SIG-M5 treated with dmso at 0.1 percent for 504 hours (cell line): ENCODE measurements around the gene GIMAP6.
"Not testable (repeated sequence)": the region's sequence is repeated elsewhere in the genome, so short reads cannot be mapped to it uniquely, and the experiment has no call there.

Source experiments
- DNase-seq: peaks from one replicate; lab custom pipeline; 2025; ENCODE audit not compliant: unreplicated experiment; lab: John Stamatoyannopoulos, UW

The GIMAP6 gene

DNA sequence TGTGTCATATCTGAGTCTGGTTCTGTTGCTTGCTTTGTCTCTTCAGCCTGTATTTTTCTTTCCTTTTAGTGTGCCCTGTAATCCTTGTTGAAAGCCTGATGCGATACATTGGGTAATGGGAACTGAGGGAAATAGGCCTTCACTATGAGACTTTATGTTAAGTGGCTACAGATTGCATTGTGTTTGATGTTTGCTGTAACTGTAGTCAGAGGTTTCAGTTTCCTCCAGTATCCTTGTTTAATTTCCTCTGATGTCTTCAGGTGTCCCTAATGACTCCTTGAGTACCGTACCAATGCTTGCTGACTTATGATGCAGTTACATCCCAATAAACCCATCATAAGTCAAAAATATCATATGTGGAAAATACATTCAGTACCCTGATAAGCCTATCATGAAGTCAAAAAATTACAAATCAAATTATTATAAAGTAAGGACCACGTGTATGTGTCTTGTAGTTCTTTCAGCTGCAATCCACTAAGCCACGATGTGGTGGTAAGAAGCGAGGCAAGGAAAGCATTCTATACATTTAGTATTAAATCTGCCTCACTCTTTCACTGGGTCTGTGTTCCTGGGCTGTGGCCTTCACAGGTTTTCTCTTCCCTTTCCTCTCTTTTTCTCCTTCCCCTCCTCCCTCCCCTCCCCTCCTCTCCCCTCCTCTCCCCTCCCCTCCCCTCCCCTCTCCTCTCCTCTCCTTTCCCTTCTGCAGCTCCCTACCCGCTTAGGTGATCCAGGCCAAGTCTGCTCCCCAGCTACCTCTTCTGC, 13.3 kb upstream of the GIMAP6 start:
- DNase-seq = no peak

DNA sequence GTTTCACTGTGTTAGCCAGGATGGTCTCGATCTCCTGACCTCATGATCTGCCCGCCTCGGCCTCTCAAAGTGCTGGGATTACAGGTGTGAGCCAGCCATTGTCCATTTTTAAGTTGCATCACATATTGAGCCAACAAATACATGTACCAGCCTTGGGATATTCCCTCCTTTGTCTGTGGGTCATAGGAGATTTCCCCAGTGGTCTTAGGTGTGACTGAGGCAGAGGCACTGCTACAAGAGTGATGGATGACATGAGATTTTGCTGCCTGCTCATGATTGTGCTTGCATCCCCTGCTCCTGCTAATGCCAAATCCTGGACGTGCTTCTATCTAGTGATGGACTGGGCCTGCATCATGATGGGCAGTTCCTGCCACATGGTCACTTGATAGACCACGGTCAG, 10.7 kb upstream of the GIMAP6 start:
- DNase-seq = no peak

GRCh38 chr7:150641854-150642253, 9.7 kb upstream of the GIMAP6 start:
- no peak for DNase-seq

GRCh38 chr7:150633926-150634325, 1.7 kb upstream of the GIMAP6 start:
- no peak for DNase-seq

GRCh38 chr7:150631084-150631826, 930 bp downstream of the GIMAP6 start:
- no peak for DNase-seq

DNA sequence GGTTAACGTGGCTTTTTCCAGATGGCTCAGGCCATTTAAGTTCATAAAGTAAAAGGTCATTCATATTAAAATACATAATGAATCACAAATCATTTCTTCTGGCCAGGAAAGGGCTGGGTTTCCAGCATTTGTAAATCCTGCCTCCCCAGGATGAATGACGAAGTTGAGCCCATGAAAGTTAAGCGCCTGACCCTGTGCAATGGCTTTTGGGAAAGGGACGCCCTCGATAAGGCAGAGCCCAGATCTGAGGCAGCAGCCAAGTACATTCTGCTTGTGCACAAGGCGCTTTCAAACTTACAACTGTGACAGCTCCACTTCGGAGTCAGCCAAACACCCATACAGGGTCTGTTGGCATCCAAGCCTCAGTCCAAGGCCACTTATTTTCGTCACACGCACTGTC, 2.8 kb downstream of the GIMAP6 start:
- DNase-seq = no peak

DNA sequence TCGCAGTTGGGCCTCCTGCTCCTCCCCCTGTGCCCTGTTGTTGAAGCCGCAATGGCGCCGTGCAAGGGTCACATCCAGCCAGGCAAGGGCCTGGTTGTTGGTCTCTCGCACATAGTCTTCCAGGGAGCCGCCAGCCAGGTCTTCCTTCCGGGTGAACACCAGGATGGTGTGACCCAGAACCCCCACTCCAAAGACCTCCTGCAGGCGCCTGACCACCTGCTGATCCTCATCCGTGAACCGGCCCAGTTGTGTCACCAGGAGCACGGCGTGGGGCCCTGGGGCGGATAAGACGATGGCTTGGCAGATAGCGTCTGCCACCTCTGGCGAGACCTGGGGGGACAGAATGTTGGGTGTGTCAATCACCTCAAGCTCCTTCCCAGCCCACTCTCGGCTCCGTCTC, 4.2 kb downstream of the GIMAP6 start:
- DNase-seq = no peak

GRCh38 chr7:150626696-150627095, 5.5 kb downstream of the GIMAP6 start:
- DNase-seq = no peak

- no peak for DNase-seq
Measured at GRCh38 chr7:150621376-150621775, 10.8 kb downstream of the GIMAP6 start.

DNA sequence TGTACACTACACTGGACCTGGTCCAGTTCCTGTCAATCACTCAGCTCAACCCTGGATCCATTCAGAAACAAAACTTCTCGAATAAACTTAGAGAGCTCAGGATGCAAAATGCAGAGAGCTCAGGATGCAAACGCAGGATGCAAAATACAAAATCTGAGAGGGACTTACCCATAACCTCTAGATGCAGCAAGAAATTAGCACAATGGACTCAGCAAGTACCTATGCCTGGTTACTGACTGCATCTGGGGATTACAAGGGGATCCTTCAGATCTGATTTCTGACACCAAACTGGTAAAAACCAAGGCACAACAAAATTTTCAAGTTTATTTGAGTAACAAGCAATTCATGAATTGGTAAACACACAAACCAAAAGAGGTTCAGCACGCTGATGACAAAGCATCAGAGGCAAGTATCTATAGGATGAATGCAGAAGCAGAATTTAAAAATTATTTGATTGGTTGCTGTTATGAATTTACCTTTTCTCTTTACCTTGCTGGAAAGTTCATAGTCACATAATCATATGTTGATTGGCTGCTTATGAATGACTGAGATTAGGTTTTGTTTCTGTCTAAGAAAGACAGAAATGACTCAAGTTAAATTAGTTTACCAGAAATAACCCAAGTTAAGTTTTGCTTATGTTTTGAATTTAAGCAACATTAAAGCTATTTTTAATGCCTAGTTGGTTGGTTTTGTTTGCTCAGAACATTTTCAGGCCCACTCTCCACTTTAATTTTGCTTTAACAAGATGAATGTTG, 11.4 kb downstream of the GIMAP6 start:
- DNase-seq = no peak

DNA sequence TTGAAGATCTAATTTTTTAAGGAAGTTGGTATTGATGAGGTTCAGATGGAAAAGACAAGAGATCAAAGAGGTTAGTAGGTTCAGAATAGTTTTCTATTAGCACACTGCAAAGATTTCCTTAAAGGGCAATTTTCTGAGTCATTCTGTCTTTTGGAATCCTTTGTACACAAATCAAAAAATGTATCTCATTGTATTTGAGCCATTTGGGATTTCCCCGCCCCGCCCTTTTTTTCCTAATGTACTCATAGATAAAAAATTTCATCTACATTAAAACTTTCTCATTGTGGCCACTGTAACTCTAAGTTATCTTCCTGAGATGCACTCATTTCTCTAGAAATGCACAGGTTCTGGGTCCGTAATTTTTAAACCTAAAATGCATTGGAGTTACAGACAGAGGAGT, 12.1 kb downstream of the GIMAP6 start:
- no peak for DNase-seq

- not testable (repeated sequence) for DNase-seq
Measured at GRCh38 chr7:150615221-150615755, 16.9 kb downstream of the GIMAP6 start.

GRCh38 chr7:150614426-150614825, 17.8 kb downstream of the GIMAP6 start:
- not testable (repeated sequence) for DNase-seq

DNA sequence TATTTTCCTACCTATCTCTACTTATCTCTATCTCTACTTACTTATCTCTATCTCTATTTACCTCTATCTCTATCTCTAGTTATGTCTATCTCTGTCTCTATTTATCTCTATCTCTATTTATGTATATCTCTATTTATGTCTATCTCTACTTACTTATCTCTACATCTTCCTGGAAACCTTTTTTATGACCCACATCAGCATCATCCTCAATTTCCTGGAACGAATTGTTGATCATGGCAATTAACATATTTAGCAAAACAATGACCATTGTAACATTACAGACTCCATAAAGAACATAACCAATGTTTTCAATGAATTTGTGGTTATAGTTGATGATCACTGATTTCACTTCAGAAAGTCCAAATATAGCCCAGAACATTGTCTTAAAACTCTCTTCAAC, 18.3 kb downstream of the GIMAP6 start:
- DNase-seq = no peak

DNA sequence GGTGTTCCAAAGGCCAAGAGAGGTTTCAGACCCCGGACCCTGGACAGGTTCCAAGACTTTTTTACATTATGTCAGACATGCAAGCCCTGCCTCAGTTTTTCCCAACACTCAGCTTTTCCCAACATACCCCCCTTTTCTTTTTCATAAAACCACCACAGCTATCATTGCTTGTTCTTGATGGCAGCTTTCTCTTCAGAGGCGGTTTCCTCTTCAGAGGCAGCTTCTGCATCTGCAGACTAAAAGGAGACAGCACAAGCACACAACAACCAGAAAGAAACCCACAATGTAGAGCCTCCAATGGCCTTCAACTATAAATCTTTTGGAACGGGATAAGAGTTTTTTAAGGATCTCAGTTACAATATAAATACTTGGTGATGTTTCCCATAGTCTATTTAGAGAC, 19.3 kb downstream of the GIMAP6 start:
- DNase-seq = no peak

DNA sequence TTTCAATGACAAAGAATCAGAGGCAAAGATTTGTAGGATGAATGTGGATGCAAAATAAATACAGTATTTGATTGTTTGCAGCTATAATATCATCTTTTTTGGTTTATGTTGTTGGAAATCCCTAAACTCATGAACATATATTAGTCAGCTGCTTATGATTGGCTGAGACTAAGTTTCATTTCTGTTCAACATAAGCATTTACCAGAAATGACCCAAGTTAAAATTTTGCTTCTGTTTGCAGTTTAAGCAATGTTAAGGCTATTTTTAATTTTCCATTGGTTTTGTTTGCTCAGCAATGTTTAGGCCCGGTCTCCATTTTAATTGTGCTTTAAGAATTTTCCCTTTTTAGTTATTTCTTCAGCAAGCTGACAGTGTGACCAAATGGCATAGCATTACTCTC, 22.0 kb downstream of the GIMAP6 start:
- DNase-seq = no peak

DNA sequence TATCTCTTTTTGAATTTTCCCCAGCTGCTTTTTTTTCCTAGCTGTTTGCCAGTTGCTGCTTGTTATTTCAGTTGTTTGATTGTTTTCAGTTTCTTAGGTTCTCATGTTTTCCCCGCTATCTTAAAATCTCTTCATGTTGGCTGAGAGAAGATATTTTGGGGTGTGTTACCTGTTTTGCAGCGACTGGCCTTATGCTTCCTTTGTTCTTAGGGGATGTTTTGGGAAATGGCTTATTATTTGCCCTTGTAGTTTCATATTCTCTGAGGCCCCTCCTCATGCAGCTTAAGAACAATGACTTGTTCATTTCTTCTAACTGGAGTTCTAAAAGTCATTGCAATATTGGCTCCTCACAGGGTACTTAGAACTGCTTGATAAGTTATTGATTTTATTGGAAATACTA, 28.6 kb downstream of the GIMAP6 start:
- DNase-seq = not testable (repeated sequence)

GRCh38 chr7:150595361-150595760, 36.8 kb downstream of the GIMAP6 start:
- DNase-seq = no peak

GRCh38 chr7:150594805-150595204, 37.4 kb downstream of the GIMAP6 start:
- no peak for DNase-seq

DNA sequence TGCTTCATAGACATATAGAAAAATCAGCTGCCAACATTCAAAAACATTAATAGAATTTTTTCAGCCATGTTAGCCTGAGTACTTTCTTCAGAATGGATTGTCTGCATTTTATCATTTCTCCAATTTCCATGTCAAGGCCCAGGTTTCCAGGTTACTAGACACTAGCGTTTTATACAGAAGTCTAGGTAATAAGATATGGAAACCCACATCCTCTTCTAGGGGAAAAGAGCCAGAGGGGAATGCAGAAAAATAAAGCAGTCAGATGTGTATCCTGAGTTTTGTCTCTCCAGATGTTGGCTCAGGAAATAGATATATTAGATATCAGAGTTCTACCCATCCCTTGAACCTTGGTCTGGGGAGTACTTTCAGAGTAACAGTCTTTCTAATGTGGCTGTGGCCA, 44.6 kb downstream of the GIMAP6 start:
- DNase-seq = no peak

GRCh38 chr7:150586785-150587152, 45.4 kb downstream of the GIMAP6 start:
- peak; percentile 83 for DNase-seq
